H9 (cell line): ENCODE measurements around the gene PTCSC3. TPM values are rescaled to one million over a fixed set of nuclear protein-coding genes. Genes with fewer than 3 reads are reported as not detected.

ENCODE experiments used
- DNase-seq: peaks from one replicate; pipeline ENCODE4 v3.0.0-alpha.2; 2017
- H2AFZ ChIP-seq: one replicate; pipeline ENCODE4 v1.6.1; 2013; ENCODE audit warnings: mild to moderate bottlenecking, low read length, control low read depth, moderate library complexity
- H2AK5ac ChIP-seq: 2 replicates; pipeline ENCODE4 v1.6.1; 2013; ENCODE audit warnings: low read length, control low read depth, mixed read lengths; ENCODE audit not compliant: insufficient read length
- H2BK120ac ChIP-seq: one replicate; pipeline ENCODE4 v1.6.1; 2013; ENCODE audit warnings: low read depth, mild to moderate bottlenecking, low read length, control low read depth, inconsistent platforms; ENCODE audit not compliant: poor library complexity, severe bottlenecking
- H2BK12ac ChIP-seq: 2 replicates; pipeline ENCODE4 v1.6.1; 2013; ENCODE audit warnings: low read length, control low read depth, mixed read lengths, low read depth; ENCODE audit not compliant: insufficient read length
- H2BK15ac ChIP-seq: 2 replicates; pipeline ENCODE4 v1.6.1; 2013; ENCODE audit warnings: low read depth, low read length, control low read depth
- H2BK20ac ChIP-seq: one replicate; pipeline ENCODE4 v1.6.1; 2013; ENCODE audit warnings: low read depth, mild to moderate bottlenecking, low read length, control low read depth, inconsistent platforms; ENCODE audit not compliant: poor library complexity, severe bottlenecking
- H2BK5ac ChIP-seq: 2 replicates; pipeline ENCODE4 v1.6.1; 2013; ENCODE audit warnings: low read length, control low read depth, mixed read lengths; ENCODE audit not compliant: insufficient read length
- H3K14ac ChIP-seq: 2 replicates; pipeline ENCODE4 v1.6.1; 2013; ENCODE audit warnings: low read length, control low read depth; ENCODE audit not compliant: insufficient read depth
- H3K18ac ChIP-seq: 2 replicates; pipeline ENCODE4 v1.6.1; 2013; ENCODE audit warnings: low read depth, mild to moderate bottlenecking, mixed read lengths, low read length, control low read depth; ENCODE audit not compliant: insufficient read length
- H3K23ac ChIP-seq: 2 replicates; pipeline ENCODE4 v1.6.1; 2013; ENCODE audit warnings: low read length, control low read depth, mixed read lengths, low read depth; ENCODE audit not compliant: insufficient read length
- H3K23me2 ChIP-seq: 2 replicates; pipeline ENCODE4 v1.6.1; 2013; ENCODE audit warnings: low read depth, mild to moderate bottlenecking, mixed read lengths, low read length, control low read depth; ENCODE audit not compliant: insufficient read length, poor library complexity, severe bottlenecking
- H3K27ac ChIP-seq: 2 replicates; pipeline ENCODE4 v1.5.1; 2013; ENCODE audit warnings: low read length, control low read depth, mixed read lengths, low read depth; ENCODE audit not compliant: insufficient read length
- H3K27me3 ChIP-seq: 2 replicates; pipeline ENCODE4 v1.6.1; 2013; ENCODE audit warnings: low read length, control low read depth, inconsistent platforms; ENCODE audit not compliant: insufficient read depth
- H3K4ac ChIP-seq: 2 replicates; pipeline ENCODE4 v1.6.1; 2013; ENCODE audit warnings: low read depth, mild to moderate bottlenecking, control low read depth, inconsistent platforms, low read length, moderate library complexity
- H3K4me1 ChIP-seq: 2 replicates; pipeline ENCODE4 v1.6.1; 2013; ENCODE audit warnings: low read length, control low read depth, inconsistent platforms; ENCODE audit not compliant: insufficient read depth
- H3K4me2 ChIP-seq: 2 replicates; pipeline ENCODE4 v1.6.1; 2013; ENCODE audit warnings: low read length, control low read depth, mixed read lengths; ENCODE audit not compliant: insufficient read length, insufficient read depth
- H3K56ac ChIP-seq: 2 replicates; pipeline ENCODE4 v1.6.1; 2013; ENCODE audit warnings: low read depth, mild to moderate bottlenecking, mixed read lengths, low read length, control low read depth; ENCODE audit not compliant: insufficient read length
- H3K79me1 ChIP-seq: 2 replicates; pipeline ENCODE4 v1.6.1; 2013; ENCODE audit warnings: low read depth, mild to moderate bottlenecking, moderate library complexity, low read length, control low read depth, inconsistent platforms; ENCODE audit not compliant: insufficient read depth, poor library complexity, severe bottlenecking
- H3K79me2 ChIP-seq: 2 replicates; pipeline ENCODE4 v1.6.1; 2013; ENCODE audit warnings: low read length, control low read depth, inconsistent platforms; ENCODE audit not compliant: insufficient read depth
- H3K9ac ChIP-seq: 2 replicates; pipeline ENCODE4 v1.6.1; 2013; ENCODE audit warnings: low read length, control low read depth, mixed read lengths; ENCODE audit not compliant: insufficient read length; ENCODE audit errors: extremely low read depth
- H3K9me3 ChIP-seq: one replicate; pipeline ENCODE4 v1.6.1; 2013; ENCODE audit warnings: low read depth, low read length, inconsistent platforms; ENCODE audit not compliant: control insufficient read depth
- H3T11ph ChIP-seq: one replicate; pipeline ENCODE4 v1.6.1; 2013; ENCODE audit warnings: mild to moderate bottlenecking, low read length, control low read depth, inconsistent platforms
- H4K20me1 ChIP-seq: one replicate; pipeline ENCODE4 v1.6.1; 2013; ENCODE audit not compliant: control insufficient read depth, insufficient read length, insufficient read depth
- H4K5ac ChIP-seq: 2 replicates; pipeline ENCODE4 v1.6.1; 2013; ENCODE audit warnings: low read depth, mild to moderate bottlenecking, mixed read lengths, low read length, control low read depth; ENCODE audit not compliant: insufficient read length
- H4K8ac ChIP-seq: replicated peaks from 2 replicates; pipeline ENCODE4 v1.6.1; 2013; ENCODE audit warnings: low read length, control low read depth, mixed read lengths, low read depth; ENCODE audit not compliant: insufficient read length
- H4K91ac ChIP-seq: 2 replicates; pipeline ENCODE4 v1.6.1; 2013; ENCODE audit warnings: low read depth, mild to moderate bottlenecking, moderate library complexity, mixed read lengths, low read length, control low read depth; ENCODE audit not compliant: insufficient read length
- H3K27ac Mint-ChIP-seq, 3 experiments: 2 replicates in 2 of 3; 3 replicates in 1 of 3; pipeline ENCODE4 v1.8.0; 2020 to 2021; ENCODE audit warnings: mixed read lengths in 3 of 3, mild to moderate bottlenecking in 1 of 3, moderate library complexity in 1 of 3
- H3K27me3 Mint-ChIP-seq: 2 replicates; pipeline ENCODE4 v1.8.0; 2021; ENCODE audit warnings: low read depth, mild to moderate bottlenecking, moderate library complexity, mixed read lengths
- H3K36me3 Mint-ChIP-seq, 3 experiments: 2 replicates in 2 of 3; 3 replicates in 1 of 3; pipeline ENCODE4 v1.8.0; 2020 to 2021; ENCODE audit warnings: low read depth in 3 of 3, mixed read lengths in 3 of 3; ENCODE audit not compliant: insufficient read depth in 1 of 3
- H3K4me1 Mint-ChIP-seq, 2 experiments: 2 replicates each; pipeline ENCODE4 v1.8.0; 2020; ENCODE audit warnings: mixed read lengths in 2 of 2
- H3K4me3 Mint-ChIP-seq, 2 experiments: 2 replicates in 1 of 2; 3 replicates in 1 of 2; pipeline ENCODE4 v1.8.0; 2020 to 2021; ENCODE audit warnings: mild to moderate bottlenecking in 2 of 2, mixed read lengths in 2 of 2, moderate library complexity in 1 of 2
- H3K9me3 Mint-ChIP-seq, 2 experiments: 2 replicates in 1 of 2; 3 replicates in 1 of 2; pipeline ENCODE4 v1.8.0; 2020; ENCODE audit warnings: mild to moderate bottlenecking in 2 of 2, mixed read lengths in 2 of 2, moderate library complexity in 1 of 2
- CTCF ChIP-seq: fragments of 200-600 bp; sonication (generic); conservative IDR thresholded peaks from 3 replicates; pipeline ENCODE4 v1.8.0; 2021; ENCODE audit warnings: antibody characterized with exemption, mild to moderate bottlenecking
- WGBS: extraction: QIAGEN DNeasy Blood & Tissue Kit; methylation state at CpG from one replicate; pipeline ENCODE4 v1.1.7; 2013; ENCODE audit warnings: missing lambda C conversion rate, low lambda C conversion rate, mixed read lengths; ENCODE audit not compliant: insufficient read length; ENCODE audit errors: extremely low coverage; 5-methylcytosine and 5-hydroxymethylcytosine counted together
- total RNA-seq: library from RNA; stranded (reverse); gene quantifications from 2 replicates; pipeline ENCODE4 v1.2.1, GENCODE V29; 2021

Gene PTCSC3
- total RNA-seq, 1 experiment from 2014 or later: not detected

DNA sequence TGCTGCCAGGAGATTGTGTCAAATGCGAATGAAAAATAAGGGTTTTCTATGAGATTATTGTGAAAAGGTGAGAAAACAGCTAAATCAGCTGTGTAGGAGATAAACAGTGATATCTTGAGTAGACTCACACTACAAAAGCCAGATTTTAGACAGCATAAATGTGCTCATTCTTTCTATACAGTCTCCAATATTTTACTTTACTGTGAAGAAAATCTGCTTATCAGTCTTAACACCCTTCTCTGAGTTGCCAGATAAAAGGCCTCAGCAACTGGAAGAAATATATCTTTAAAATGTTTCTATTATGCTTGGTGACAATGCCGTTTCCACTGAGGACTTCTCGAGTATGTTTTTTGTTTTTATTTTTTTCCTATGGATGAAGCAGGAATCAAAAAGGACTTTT is 47.0 kb upstream of the PTCSC3 start:
- no CpG with 5 or more reads among the region's 3 CpGs for WGBS
- no peak overlapping the region for H2AK5ac ChIP-seq
- H3K4ac ChIP-seq: no peak overlapping the region
- H3K9me3 ChIP-seq: no peaks in the 10 kb centered on the region
- H2BK5ac ChIP-seq: no peak overlapping the region
- DNase-seq: no peak
- H2BK12ac ChIP-seq: no peak overlapping the region
- no peak for TF ChIP-seq CTCF
- H2AFZ ChIP-seq: no peak overlapping the region
- no peak overlapping the region for H3K14ac ChIP-seq
- H3K23me2 ChIP-seq: no peaks in the 10 kb centered on the region
- no peak overlapping the region for H2BK120ac ChIP-seq
- Mint-ChIP-seq H3K4me1 (peaks cover 17 to 23% of the 10 kb centered on the region in 2 experiments), H3K36me3 (no peaks in the 10 kb centered on the region), H3K27me3 (no peaks in the 10 kb centered on the region; the same call in 1 of the 2 replicates), H3K27ac (no peak overlapping the region), H3K4me3 (no peak overlapping the region), H3K9me3 (no peaks in the 10 kb centered on the region)
- H2BK15ac ChIP-seq: no peak overlapping the region
- no peak overlapping the region for H3K4me2 ChIP-seq
- H3K4me1 ChIP-seq: no peaks in the 10 kb centered on the region
- no peak overlapping the region for H4K8ac ChIP-seq
- H3T11ph ChIP-seq: no peak overlapping the region
- H3K79me1 ChIP-seq: no peaks in the 10 kb centered on the region
- H3K27me3 ChIP-seq: no peaks in the 10 kb centered on the region
- no peak overlapping the region for H3K18ac ChIP-seq
- no peak overlapping the region for H3K56ac ChIP-seq
- H3K23ac ChIP-seq: no peak overlapping the region
- H4K91ac ChIP-seq: no peak overlapping the region
- no peaks in the 10 kb centered on the region for H4K20me1 ChIP-seq
- no peak overlapping the region for H3K9ac ChIP-seq
- no peak overlapping the region for H3K27ac ChIP-seq
- H3K79me2 ChIP-seq: no peaks in the 10 kb centered on the region
- no peak overlapping the region for H2BK20ac ChIP-seq
- no peak overlapping the region for H4K5ac ChIP-seq
